HG03575 (cell line): ENCODE results near the gene SLC22A31.

Experiments used
- ATAC-seq: cut with Tn5 transposase; IDR thresholded peaks from one replicate; pipeline ENCODE4 v1.9.1; 2021; ENCODE audit not compliant: unreplicated experiment, insufficient number of reproducible peaks, low FRiP score; ENCODE audit errors: extremely low read depth

The SLC22A31 gene

DNA sequence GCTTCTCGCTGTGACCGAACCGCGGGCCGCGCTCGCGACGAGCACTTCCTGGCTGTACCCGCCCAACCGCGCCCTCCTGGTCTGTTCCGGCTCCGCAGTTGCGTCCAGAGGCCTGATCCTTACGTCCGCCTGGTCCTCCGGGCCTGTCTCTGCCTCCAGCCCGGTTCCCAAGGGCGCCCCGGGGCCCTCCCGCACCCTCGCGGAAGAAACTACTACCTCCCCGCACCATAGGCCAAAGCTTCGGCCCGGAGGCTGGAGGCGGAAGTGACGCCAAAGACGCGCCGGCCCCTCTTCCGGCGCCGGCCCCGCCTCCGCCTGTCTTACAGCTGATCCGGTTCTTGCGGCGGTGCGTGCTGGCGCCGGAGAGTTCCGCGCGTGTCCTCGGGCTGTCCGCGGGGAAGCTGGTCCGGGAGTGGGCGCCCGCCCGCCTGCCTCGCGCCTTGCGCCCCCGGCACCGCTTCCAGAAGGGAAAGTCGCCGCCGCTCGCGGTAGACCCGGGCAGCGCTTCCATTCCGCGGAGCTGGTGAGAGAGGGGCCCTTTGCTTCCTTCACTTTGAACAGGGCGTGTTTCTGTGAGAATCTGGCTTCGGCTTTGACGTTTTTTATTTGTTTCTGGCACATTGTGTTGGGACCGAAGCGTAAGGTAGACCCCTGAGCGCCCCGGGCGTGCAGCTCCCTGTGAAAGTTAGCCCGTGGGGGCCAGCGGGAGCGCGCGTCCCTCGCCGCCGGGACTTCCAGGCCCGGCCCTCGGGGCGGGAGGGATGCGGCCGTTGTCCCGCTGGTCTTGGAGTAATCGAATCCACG is 17.3 kb upstream of the SLC22A31 start, which contains the start of gene ZNF778:
TSS of gene ZNF778 (plus strand) at position 316 of the 804 bp plus-strand sequence. CDS start 3,425 bp downstream, outside the sequence.
- ATAC-seq = no peak

DNA sequence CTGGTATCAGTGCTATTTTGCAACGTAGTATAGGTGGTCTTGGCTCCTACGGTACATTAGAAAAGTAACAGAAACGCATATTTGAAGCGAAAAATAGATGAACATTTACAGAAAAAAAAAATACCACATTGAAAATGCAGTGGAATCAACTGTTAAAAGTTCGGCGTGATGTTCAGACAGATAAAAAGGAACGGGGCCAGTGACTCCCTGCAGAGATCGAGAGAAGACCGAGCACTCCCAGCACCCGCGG is 16.7 kb upstream of the SLC22A31 start:
- no peak for ATAC-seq

- ATAC-seq = no peak
Observed at GRCh38 chr16:89216315-89217137, 16.2 kb upstream of the SLC22A31 start.

- no peak for ATAC-seq
Observed at GRCh38 chr16:89210904-89211515, 10.7 kb upstream of the SLC22A31 start.

DNA sequence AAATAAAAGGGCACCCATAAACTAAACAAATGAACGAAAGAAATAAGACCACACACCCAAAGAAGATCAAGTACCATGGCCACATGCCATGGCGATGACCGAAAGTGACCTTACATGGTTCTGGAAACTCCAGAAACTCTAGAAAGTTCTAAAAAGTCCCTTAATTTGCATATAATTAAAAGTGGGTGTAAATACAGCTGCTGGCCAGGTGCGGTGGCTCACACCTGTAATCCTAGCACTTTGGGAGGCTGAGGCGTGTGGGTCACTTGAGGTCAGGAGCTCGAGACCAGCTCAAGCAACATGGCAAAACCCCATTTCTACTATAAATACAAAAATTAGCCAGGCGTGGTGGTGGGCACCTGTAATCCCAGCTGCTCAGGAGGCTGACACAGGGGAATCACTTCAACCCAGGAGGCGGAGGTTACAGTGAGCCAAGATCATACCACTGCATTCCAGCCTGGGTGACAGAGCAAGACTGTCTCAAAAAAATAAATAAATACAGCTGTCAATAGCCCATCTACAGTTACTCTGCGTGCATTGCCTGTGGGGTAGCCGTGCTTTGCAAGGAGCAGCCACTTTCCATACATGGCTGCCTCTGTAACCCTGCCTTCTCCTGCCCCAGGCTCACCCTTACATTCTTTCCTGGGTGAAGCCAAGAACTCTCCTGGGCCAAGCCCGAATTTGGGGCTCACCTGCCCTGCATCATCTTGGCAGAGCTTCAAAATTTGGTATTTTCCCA is 10.0 kb upstream of the SLC22A31 start:
- no peak for ATAC-seq

DNA sequence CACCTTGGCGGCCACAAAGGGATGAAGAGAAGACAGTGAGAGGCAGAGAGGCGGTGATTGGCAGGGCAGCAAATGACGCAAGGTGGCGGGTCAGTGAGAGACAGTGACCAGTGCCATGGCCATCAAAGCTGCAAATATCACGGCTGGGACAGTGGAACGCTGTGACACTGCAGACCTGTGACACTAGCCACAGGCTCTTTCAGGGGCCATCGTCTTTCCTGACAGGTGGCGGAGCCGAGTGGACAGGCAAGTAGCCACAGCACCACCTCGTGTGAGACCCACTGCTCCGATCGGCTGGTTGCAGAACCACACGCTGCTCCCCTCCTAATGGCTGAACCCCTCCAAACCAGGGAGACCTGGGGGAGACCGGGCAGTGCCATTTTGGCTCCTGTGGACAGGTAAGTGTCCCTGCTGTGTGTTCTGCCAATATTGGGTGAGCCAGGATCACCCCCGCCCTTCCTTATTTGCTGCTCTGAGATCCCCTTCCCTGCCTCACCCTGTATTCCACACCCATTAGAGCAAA is 9.2 kb upstream of the SLC22A31 start:
- ATAC-seq = no peak

GRCh38 chr16:89207993-89208392 is 7.7 kb upstream of the SLC22A31 start:
- no peak for ATAC-seq

GRCh38 chr16:89202422-89203215 is 2.3 kb upstream of the SLC22A31 start:
- ATAC-seq = no peak

DNA sequence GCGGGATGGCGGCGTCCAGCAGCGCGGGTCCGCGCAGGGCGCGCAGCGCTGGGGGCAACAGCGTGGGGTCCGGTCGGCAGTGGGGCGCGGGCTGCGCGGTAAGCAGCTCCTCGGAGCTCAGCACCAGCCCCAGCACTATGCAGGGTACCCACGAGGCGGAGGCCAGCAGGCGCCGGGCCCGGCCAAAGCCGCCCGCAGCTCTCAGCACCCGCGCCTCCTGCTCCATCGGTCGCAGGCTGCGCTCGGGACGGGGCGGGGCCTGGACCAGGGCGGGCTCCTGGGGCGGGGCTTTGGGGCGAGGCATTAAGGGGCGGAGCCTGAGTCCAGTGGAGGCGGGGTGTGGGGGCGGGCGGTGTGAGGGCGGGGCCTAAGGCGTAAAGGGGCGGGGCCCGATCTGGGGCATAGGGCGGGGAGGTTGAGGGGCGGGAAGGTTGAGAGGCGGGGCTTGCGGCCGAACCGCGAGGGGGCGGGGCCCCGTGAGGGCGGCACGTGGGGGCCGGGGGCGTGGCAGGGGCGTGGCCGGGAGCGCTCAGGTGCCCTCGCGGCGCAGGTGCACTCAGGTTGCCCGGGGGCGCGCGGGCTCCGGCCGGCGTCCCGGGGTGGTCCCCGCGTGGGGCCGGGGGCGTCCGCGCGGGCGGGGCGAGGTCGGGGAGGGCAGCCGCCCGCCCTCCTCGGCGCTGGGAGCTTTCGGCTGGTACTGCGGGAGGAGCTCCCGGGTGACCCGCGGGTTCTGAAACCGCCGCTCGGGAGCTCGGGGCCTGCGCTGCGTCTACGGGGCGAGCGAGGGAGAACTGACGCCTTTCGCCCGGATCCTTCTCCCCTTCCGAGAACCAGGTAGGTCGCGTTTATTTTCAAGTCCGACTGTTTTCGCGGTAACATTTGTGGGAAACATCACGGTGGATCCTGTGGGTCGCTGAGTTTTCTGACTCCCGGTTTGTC is 1.4 kb upstream of the SLC22A31 start:
- ATAC-seq = no peak

GRCh38 chr16:89200850-89201411 is 594 bp upstream of the SLC22A31 start:
- ATAC-seq = no peak

DNA sequence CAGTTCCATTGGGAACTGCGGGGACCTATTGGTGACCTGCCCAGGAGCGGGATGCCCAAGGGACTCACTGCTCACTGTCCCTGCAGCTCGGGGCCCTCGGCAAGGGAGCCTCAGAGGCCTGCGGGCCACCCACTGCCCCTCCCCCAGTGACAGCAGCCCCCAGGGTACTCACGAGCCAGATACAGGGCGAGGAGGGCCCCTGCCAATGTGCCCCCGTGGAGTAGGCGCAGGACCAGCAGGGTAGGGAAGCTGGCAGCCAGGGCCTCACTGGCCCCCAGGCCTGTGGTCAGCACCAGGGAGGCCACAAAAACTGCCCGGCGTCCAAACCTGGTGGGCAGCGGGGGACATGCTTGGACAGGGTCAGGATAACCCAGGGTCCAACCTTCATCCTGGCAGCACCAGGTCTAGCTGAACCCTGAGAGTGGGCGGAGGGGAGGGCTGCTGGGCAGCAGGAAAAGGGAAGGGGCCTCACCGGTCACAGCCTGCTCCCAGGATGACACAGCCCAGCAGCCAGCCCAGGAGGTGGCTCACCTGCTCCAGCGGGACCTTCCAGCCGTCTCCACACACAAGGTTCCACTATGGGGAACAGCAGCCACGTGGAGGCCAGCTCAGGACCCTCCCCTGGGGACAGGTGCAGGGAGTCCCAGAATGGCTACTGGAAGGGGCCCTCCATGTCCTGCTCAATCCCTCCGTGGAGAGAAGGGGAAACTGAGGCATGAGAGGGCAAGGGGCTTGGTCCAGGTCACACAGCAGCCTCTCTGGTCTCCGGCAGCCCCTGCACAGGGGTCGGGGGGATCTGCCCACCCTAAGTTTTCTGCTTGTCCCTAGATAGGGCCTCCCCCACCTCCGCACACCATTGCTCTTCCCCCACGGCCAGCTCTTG is 855 bp downstream of the SLC22A31 start:
- ATAC-seq = no peak

GRCh38 chr16:89198417-89199240 is 1.7 kb downstream of the SLC22A31 start:
- no peak for ATAC-seq

DNA sequence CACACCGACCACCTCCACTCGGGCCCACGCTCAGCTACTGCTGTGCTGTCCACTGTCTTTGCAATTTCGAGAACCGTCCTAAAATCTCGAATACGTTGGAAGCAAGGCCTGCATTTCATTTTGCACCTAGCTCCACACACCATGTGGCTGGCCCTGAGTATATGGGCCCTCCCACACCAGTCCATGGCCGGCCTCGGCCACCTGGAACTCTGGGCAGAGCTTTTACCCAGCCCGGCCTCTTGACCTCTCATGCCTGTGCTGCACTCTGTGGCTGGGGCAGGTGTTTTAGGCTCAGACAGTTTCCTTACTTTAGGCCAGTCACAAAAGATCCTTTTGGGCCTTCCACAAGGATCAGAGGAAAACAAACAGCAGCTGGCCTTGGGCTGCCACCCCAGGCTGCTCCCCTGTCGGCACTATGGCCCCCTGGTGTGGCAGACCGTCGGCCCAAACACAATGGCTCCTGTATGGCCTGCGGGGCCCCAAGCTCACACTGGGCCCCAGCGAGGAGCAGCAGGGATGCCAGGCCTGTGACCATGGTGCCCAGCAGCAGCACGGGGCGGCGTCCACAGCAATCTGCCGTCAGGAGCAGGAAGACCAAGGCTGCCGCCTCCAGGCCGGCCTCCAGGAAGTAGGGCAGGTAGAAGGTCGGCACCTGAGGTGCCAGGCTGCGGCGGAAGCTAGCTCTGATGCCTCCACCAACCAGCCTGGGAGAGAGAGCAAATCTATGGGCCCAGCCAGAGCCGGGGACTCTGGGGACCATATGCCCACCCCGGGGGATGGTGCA is 2.5 kb downstream of the SLC22A31 start:
- no peak for ATAC-seq

DNA sequence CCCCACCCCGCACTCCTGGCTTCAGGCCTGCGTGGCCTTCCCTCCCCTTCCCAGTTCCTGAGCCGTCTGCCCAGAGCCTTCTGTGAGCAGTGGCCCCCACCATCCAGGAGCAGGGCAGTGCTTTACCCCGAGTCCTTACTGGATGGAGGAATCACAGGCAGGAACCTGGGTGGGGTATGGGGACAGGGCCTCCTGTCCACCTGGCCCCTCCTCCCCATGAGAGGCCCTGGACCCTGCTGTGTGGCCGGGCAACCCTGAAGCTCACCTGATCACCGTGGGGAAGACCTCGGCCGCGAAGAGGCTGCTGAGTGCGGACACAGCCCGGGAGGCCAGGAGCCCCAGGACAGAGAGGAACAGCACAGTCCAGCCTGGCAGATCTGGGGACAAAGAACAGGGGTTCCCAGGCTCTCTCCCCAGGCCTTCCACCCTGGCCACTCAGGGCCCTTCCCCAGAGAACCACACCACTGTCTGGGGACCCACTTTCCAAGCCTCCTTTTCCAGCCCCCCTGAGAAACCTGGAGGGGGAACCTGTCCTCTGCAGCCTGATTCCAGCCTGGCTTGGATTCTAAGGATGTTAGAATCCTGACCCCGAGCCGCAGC is 3.2 kb downstream of the SLC22A31 start:
- no peak for ATAC-seq
